Measurements from ENCODE around the gene TIMM10.

- TF ChIP-seq CTCF (IDR thresholded peaks at IDR 0.05; ENCODE audit: low read depth, low read length, missing input control) = no peak
- TF ChIP-seq SP1 (IDR thresholded peaks at IDR 0.05) = no peak
- no peak for TF ChIP-seq MAX (IDR thresholded peaks at IDR 0.05)
- no peak for TF ChIP-seq FOXA1 (IDR thresholded peaks at IDR 0.05)
- no peak for TF ChIP-seq ZBTB33 (IDR thresholded peaks at IDR 0.05)
- TF ChIP-seq ATF3 (IDR thresholded peaks at IDR 0.05) = no peak
- TF ChIP-seq YY1 (IDR thresholded peaks at IDR 0.05) = no peak
- no peak for TF ChIP-seq TAF1 (conservative IDR thresholded peaks at IDR 0.05)
Observed at GRCh38 chr11:57506522-57506921, 24.0 kb downstream of the TIMM10 start.
